ENCODE data around the gene C14orf132. TPM values are rescaled to one million over a fixed set of nuclear protein-coding genes. Genes with fewer than 3 reads are reported as not detected.

The C14orf132 gene
- total and polyA plus RNA-seq, 2 of the 4 experiments (the other 2 are of a cell fraction) = 6.3 to 13.5 TPM

DNA sequence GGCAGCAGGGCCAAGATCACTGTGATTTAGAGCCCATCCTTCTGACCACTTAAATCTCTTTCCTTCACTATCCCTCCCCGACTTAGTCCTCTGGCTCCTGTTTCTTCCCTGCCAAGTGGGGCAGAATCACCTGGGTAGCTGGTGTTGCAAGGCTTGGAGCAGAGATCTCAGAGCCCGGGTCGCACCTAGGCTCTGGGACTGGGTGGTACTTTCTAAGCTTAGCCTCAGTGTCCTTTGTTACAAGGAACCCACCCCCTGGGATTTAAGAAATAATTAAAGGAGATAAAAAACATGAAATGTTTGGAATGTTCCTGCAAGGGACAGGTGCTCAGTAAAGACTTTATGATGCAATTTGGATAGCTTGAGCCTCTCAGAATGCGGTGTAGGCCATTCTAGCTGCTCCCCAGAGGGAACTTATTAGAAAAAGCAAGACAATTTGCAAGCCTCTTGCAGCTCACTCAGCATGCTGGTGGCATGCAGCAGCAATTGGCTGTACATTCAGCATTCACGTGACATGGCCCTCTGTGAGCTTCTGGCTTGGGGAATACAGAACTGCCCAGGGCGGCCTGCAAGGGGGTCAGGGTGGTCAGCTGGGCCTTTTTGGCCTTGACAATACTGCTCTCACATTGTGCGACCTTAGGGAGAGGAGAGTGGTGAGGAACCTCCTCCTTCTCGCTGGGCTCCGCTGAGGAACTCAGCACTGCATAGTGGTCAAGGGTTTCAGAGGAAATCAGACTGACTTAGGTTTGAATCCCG lies 16.8 kb downstream of the C14orf132 start:
- H2AK5ac ChIP-seq (ENCODE audit: low read depth, low read length) = no peak overlapping the region
- no peak overlapping the region for H2AFZ ChIP-seq (replicated peaks; ENCODE audit: low read length, poor library complexity)
- no peak overlapping the region for H2BK5ac ChIP-seq (ENCODE audit: low read depth, low read length, poor library complexity, severe bottlenecking)
- H3K4me2 ChIP-seq (ENCODE audit: low read depth, low read length) = no peak overlapping the region
- no peaks in the 10 kb centered on the region for H3K27me3 ChIP-seq (ENCODE audit: control insufficient read depth, insufficient read depth, low read length)
- no peak overlapping the region for H4K5ac ChIP-seq (ENCODE audit: low read depth, low read length)
- no peak overlapping the region for H3K18ac ChIP-seq (ENCODE audit: low read depth, low read length)
- H3K36me3 ChIP-seq (ENCODE audit: control insufficient read depth, insufficient read depth, low read length) = peaks cover 25% of the 10 kb centered on the region
- H3K79me1 ChIP-seq (ENCODE audit: low read depth in 1 of 2, low read length in 2 of 2) = peaks cover 33 to 62% of the 10 kb centered on the region in 2 experiments
- no peak overlapping the region for H2BK120ac ChIP-seq (ENCODE audit: low read depth, low read length)
- H3K4me3 ChIP-seq (ENCODE audit: insufficient read depth, low read depth, low read length) = no peak overlapping the region
- no peak for TF ChIP-seq MAZ (IDR thresholded peaks at IDR 0.05; ENCODE audit: borderline replicate concordance, low read depth, low read length)
- no peak for TF ChIP-seq RFX5 (IDR thresholded peaks at IDR 0.05; ENCODE audit: low read depth, low read length)
- TF ChIP-seq BHLHE40 (IDR thresholded peaks at IDR 0.05; ENCODE audit: low read depth, low read length) = no peak
- TF ChIP-seq, protein P1, sequence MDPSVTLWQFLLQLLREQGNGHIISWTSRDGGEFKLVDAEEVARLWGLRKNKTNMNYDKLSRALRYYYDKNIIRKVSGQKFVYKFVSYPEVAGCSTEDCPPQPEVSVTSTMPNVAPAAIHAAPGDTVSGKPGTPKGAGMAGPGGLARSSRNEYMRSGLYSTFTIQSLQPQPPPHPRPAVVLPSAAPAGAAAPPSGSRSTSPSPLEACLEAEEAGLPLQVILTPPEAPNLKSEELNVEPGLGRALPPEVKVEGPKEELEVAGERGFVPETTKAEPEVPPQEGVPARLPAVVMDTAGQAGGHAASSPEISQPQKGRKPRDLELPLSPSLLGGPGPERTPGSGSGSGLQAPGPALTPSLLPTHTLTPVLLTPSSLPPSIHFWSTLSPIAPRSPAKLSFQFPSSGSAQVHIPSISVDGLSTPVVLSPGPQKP (IDR thresholded peaks at IDR 0.05; ENCODE audit: borderline replicate concordance, low read depth, low read length) = no peak
- no peak for TF ChIP-seq CEBPB (IDR thresholded peaks at IDR 0.05; ENCODE audit: low read depth, low read length)
- TF ChIP-seq POLR2A (IDR thresholded peaks at IDR 0.05; ENCODE audit: low read depth, low read length) = no peak
- TF ChIP-seq NFE2L2 (IDR thresholded peaks at IDR 0.05; ENCODE audit: low read depth, low read length) = no peak
- TF ChIP-seq MAFK (IDR thresholded peaks at IDR 0.05; ENCODE audit: low read depth, low read length) = no peak
- no peak for TF ChIP-seq RCOR1 (IDR thresholded peaks at IDR 0.05; ENCODE audit: insufficient replicate concordance, low read length)
- TF ChIP-seq RAD21 (IDR thresholded peaks at IDR 0.05; ENCODE audit: low read length) = no peak
- BruUV-seq (replicated peaks) = no TSS peak
- H3K23ac ChIP-seq (ENCODE audit: low read depth, low read length) = no peak overlapping the region
- no peaks in the 10 kb centered on the region for H3K9me3 ChIP-seq (ENCODE audit: control insufficient read depth, insufficient read depth, low read length)
- no peak overlapping the region for H3K4ac ChIP-seq (ENCODE audit: low read depth, low read length)
- dilution Hi-C loops (cut with HindIII; ENCODE audit: low sequenced_read_pairs, unreplicated experiment) = no loop called here
- H3K56ac ChIP-seq (ENCODE audit: extremely low read depth, insufficient read depth, low read length) = no peak overlapping the region
- in situ Hi-C loops (cut with MboI; ENCODE audit: low sequenced_read_pairs) = no loop called here
- no peak overlapping the region for H4K91ac ChIP-seq (ENCODE audit: insufficient read depth, low read depth, low read length)
- H4K8ac ChIP-seq (ENCODE audit: low read depth in 2 of 2, low read length in 2 of 2) = no peak overlapping the region
- ChIA-PET POLR2A (ENCODE audit: unreplicated experiment) (no interaction called here), CTCF (interaction anchor here (1.3 to 1.8 kb wide), 2 partner anchors 16 to 43 kb away, joined by 4 read pairs; no protein-coding TSS in a partner anchor)
- H3K4me1 ChIP-seq (ENCODE audit: control insufficient read depth, insufficient read depth, low read length) = peaks cover 16% of the 10 kb centered on the region
- H3K27ac ChIP-seq (ENCODE audit: insufficient read depth, low read length) = no peak overlapping the region
- 100% methylated on average over 1 of the region's 10 CpGs; no CpG with 5 or more reads in 1 of the 2 experiments for WGBS, 2 experiments (ENCODE audit: extremely low coverage in 2 of 2, insufficient read length in 1 of 2)
- no peak overlapping the region for H3K9ac ChIP-seq (ENCODE audit: low read depth, low read length)
- DNase-seq = no peak
- H4K20me1 ChIP-seq (ENCODE audit: insufficient read depth, low read length) = peaks cover 46% of the 10 kb centered on the region
- peaks cover 19% of the 10 kb centered on the region for H3K9me1 ChIP-seq (ENCODE audit: insufficient read depth, low read length)
- no peak overlapping the region for H2BK20ac ChIP-seq (ENCODE audit: low read depth, low read length)
- no peak overlapping the region for H2AK9ac ChIP-seq (replicated peaks; ENCODE audit: low read depth, low read length, poor library complexity)
- no peak for ATAC-seq (ENCODE audit: low read depth)
- intact Hi-C loops (cut with micrococcal nuclease) = no loop called here
- H2BK15ac ChIP-seq (ENCODE audit: low read depth, low read length) = no peak overlapping the region
- H3K14ac ChIP-seq (replicated peaks; ENCODE audit: low read depth, low read length) = no peak overlapping the region
